WTC11 (cell line): ENCODE results near the gene WNT6.

Source experiments
- CTCF ChIP-seq: fragments of 200-600 bp; IDR thresholded peaks from 2 replicates; pipeline ENCODE4 v1.8.0; 2022; ENCODE audit warnings: antibody characterized with exemption
- E2F1 ChIP-seq: sonication (generic); formaldehyde crosslinking; IDR thresholded peaks from 2 replicates; pipeline ENCODE4 v1.8.0; 2022; ENCODE audit warnings: mild to moderate bottlenecking, missing genetic modification reagents
- FOXJ3 ChIP-seq: sonication (generic); formaldehyde crosslinking; IDR thresholded peaks from 2 replicates; pipeline ENCODE4 v1.9.0; 2021; ENCODE audit warnings: missing genetic modification reagents, mild to moderate bottlenecking, borderline replicate concordance
- IRF2 ChIP-seq: sonication (generic); formaldehyde crosslinking; IDR thresholded peaks from 2 replicates; pipeline ENCODE4 v1.8.0; 2022; ENCODE audit warnings: low read depth, missing genetic modification reagents, borderline replicate concordance
- JUN ChIP-seq: sonication (generic); formaldehyde crosslinking; IDR thresholded peaks from 2 replicates; pipeline ENCODE4 v1.8.0; 2023; ENCODE audit warnings: mild to moderate bottlenecking, missing genetic modification reagents
- KAT7 ChIP-seq: sonication (generic); formaldehyde crosslinking; IDR thresholded peaks from 2 replicates; pipeline ENCODE4 v1.8.1; 2023; ENCODE audit warnings: missing genetic modification reagents, mild to moderate bottlenecking, borderline replicate concordance
- STAT6 ChIP-seq: sonication (generic); formaldehyde crosslinking; conservative IDR thresholded peaks from 2 replicates; pipeline ENCODE4 v1.8.1; 2023; ENCODE audit warnings: mild to moderate bottlenecking, low read depth, missing genetic modification reagents, moderate library complexity
- TCF7 ChIP-seq: sonication (generic); formaldehyde crosslinking; IDR thresholded peaks from 2 replicates; pipeline ENCODE4 v1.8.0; 2022; ENCODE audit warnings: mild to moderate bottlenecking, low read depth, missing genetic modification reagents, moderate library complexity
- USF2 ChIP-seq: sonication (generic); formaldehyde crosslinking; IDR thresholded peaks from 2 replicates; pipeline ENCODE4 v1.8.1; 2023; ENCODE audit warnings: mild to moderate bottlenecking, missing genetic modification reagents, moderate library complexity
- TF ChIP-seq, protein P1 (sequence below): sonication (generic); formaldehyde crosslinking; IDR thresholded peaks from 2 replicates; pipeline ENCODE4 v1.8.1; 2023; ENCODE audit warnings: mild to moderate bottlenecking, missing genetic modification reagents, moderate library complexity
- TF ChIP-seq, protein P2 (sequence below): sonication (generic); formaldehyde crosslinking; IDR thresholded peaks from 2 replicates; pipeline ENCODE4 v1.8.0; 2022; ENCODE audit warnings: missing genetic modification reagents
- TF ChIP-seq, protein P3 (sequence below): sonication (generic); formaldehyde crosslinking; IDR thresholded peaks from 2 replicates; pipeline ENCODE4 v1.8.1; 2023; ENCODE audit warnings: mild to moderate bottlenecking, moderate library complexity, missing genetic modification reagents

DNA sequence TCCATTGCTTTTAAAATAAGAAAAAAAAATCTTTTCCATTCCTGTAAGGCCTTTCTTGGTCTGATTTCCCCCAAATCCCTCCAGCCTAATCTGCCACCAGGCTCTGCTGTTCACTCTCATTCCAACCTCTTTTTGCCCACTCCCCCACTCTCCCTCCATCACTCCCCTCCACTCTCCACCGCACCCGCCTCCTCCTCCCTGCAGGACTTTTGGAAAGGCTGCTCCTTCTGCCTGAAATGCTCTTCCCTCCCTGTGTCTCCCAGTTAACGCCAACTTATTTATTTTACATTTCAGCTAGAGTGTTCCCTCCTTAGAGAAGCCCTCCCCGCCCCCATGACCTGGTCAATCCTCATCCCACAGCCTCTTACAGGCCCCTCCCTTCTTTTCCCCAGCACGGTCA, 4.7 kb upstream of the WNT6 start:
- TF ChIP-seq USF2 (CRISPR knock-in tag) = no peak
- no peak for TF ChIP-seq CTCF
- TF ChIP-seq, protein P1, sequence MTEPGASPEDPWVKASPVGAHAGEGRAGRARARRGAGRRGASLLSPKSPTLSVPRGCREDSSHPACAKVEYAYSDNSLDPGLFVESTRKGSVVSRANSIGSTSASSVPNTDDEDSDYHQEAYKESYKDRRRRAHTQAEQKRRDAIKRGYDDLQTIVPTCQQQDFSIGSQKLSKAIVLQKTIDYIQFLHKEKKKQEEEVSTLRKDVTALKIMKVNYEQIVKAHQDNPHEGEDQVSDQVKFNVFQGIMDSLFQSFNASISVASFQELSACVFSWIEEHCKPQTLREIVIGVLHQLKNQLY (CRISPR knock-in tag) = no peak
- TF ChIP-seq FOXJ3 = no peak
- TF ChIP-seq E2F1 = no peak
- TF ChIP-seq, protein P2, sequence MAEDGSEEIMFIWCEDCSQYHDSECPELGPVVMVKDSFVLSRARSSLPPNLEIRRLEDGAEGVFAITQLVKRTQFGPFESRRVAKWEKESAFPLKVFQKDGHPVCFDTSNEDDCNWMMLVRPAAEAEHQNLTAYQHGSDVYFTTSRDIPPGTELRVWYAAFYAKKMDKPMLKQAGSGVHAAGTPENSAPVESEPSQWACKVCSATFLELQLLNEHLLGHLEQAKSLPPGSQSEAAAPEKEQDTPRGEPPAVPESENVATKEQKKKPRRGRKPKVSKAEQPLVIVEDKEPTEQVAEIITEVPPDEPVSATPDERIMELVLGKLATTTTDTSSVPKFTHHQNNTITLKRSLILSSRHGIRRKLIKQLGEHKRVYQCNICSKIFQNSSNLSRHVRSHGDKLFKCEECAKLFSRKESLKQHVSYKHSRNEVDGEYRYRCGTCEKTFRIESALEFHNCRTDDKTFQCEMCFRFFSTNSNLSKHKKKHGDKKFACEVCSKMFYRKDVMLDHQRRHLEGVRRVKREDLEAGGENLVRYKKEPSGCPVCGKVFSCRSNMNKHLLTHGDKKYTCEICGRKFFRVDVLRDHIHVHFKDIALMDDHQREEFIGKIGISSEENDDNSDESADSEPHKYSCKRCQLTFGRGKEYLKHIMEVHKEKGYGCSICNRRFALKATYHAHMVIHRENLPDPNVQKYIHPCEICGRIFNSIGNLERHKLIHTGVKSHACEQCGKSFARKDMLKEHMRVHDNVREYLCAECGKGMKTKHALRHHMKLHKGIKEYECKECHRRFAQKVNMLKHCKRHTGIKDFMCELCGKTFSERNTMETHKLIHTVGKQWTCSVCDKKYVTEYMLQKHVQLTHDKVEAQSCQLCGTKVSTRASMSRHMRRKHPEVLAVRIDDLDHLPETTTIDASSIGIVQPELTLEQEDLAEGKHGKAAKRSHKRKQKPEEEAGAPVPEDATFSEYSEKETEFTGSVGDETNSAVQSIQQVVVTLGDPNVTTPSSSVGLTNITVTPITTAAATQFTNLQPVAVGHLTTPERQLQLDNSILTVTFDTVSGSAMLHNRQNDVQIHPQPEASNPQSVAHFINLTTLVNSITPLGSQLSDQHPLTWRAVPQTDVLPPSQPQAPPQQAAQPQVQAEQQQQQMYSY (CRISPR knock-in tag) = no peak
- no peak for TF ChIP-seq IRF2 (CRISPR knock-in tag)
- no peak for TF ChIP-seq TCF7 (CRISPR knock-in tag)
- TF ChIP-seq KAT7 (CRISPR knock-in tag) = no peak
- TF ChIP-seq STAT6 (CRISPR knock-in tag) = no peak
- TF ChIP-seq, protein P3, sequence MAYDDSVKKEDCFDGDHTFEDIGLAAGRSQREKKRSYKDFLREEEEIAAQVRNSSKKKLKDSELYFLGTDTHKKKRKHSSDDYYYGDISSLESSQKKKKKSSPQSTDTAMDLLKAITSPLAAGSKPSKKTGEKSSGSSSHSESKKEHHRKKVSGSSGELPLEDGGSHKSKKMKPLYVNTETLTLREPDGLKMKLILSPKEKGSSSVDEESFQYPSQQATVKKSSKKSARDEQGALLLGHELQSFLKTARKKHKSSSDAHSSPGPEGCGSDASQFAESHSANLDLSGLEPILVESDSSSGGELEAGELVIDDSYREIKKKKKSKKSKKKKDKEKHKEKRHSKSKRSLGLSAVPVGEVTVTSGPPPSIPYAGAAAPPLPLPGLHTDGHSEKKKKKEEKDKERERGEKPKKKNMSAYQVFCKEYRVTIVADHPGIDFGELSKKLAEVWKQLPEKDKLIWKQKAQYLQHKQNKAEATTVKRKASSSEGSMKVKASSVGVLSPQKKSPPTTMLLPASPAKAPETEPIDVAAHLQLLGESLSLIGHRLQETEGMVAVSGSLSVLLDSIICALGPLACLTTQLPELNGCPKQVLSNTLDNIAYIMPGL (CRISPR knock-in tag) = no peak
- TF ChIP-seq JUN (CRISPR knock-in tag) = no peak
